ENCODE measurements around the gene EHBP1. TPM values are rescaled to one million over a fixed set of nuclear protein-coding genes. Genes with fewer than 3 reads are reported as not detected.
"Not testable (repeated sequence)": the region's sequence is repeated elsewhere in the genome, so short reads cannot be mapped to it uniquely, and the experiment has no call there.

EHBP1 gene
- total RNA-seq, 1 donor from 2014 or later: 67.4 TPM

GRCh38 chr2:63066838-63067237 is 361.3 kb downstream of the EHBP1 start:
- no peaks in the 10 kb centered on the region for H3K36me3 Mint-ChIP-seq
- H3K4me3 Mint-ChIP-seq: no peak overlapping the region
- TF ChIP-seq CTCF (IDR thresholded peaks at IDR 0.05; ENCODE audit: unreplicated experiment): no peak
- no peaks in the 10 kb centered on the region for H3K4me1 Mint-ChIP-seq
- peaks cover 73% of the 10 kb centered on the region for H3K27me3 Mint-ChIP-seq (ENCODE audit: low read depth)
- H3K9me3 Mint-ChIP-seq: no peaks in the 10 kb centered on the region
- no peak for DNase-seq (ENCODE audit: low spot score in 2 of 2, unreplicated experiment in 2 of 2)
- H3K27ac Mint-ChIP-seq: no peak overlapping the region

DNA sequence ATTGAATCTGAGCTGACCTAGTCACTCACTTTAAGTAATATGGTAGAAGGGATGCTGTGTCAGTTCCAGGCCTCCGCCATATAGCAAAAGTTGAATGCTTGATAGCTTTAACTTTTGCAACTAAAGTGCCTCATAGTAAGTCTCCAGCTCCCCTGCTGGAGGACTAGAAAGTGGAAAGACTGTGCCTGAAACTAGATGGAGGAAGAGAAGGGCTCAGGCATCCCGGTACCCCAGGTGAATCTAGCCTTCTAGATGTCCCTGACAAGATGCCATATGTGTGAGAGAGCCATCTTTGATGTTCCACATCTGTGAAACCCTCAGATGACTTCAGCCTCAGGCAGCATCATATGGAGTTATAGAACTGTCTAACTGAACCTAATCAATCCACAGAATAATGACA is 366.2 kb downstream of the EHBP1 start:
- no peak for TF ChIP-seq CTCF (IDR thresholded peaks at IDR 0.05; ENCODE audit: unreplicated experiment)
- Mint-ChIP-seq H3K27ac (no peak overlapping the region), H3K9me3 (no peaks in the 10 kb centered on the region)

DNA sequence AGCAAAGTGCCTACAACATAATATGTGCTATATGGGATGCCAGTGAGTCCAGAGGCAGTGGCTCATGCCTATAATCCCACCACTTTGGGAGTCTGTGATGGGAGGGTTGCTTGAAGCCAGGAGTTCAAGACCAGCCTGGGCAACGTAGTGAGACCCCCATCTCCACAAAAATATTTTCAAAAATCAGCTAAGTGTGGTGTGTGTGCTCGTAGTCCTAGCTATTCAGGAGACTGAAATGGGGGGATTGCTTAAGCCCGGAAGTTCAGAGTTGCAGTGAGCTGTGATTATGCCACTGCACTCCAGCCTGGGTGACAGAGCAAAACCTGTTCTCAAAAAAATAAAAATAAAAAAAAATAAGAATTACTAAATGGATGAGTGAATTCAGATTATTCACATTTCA is 368.5 kb downstream of the EHBP1 start:
- no peak for DNase-seq (ENCODE audit: low spot score in 2 of 2, unreplicated experiment in 2 of 2)
- TF ChIP-seq CTCF (IDR thresholded peaks at IDR 0.05; ENCODE audit: unreplicated experiment): no peak
- no peaks in the 10 kb centered on the region for H3K9me3 Mint-ChIP-seq

More for the DNA sequence above, 366.2 kb downstream of the EHBP1 start:
- Mint-ChIP-seq H3K4me3 (no peak overlapping the region), H3K36me3 (no peaks in the 10 kb centered on the region), H3K27me3 (ENCODE audit: low read depth) (peaks cover 39% of the 10 kb centered on the region), H3K4me1 (no peaks in the 10 kb centered on the region)
- no peak for DNase-seq (ENCODE audit: low spot score in 2 of 2, unreplicated experiment in 2 of 2)

GRCh38 chr2:63074399-63074798 is 368.9 kb downstream of the EHBP1 start:
- not testable (repeated sequence) for H3K9me3 Mint-ChIP-seq; H3K36me3 Mint-ChIP-seq; H3K4me3 Mint-ChIP-seq; DNase-seq (ENCODE audit: low spot score in 2 of 2, unreplicated experiment in 2 of 2); H3K27ac Mint-ChIP-seq; H3K4me1 Mint-ChIP-seq
- peaks cover 18% of the 10 kb centered on the region for H3K27me3 Mint-ChIP-seq (ENCODE audit: low read depth)

More for the DNA sequence above, 368.5 kb downstream of the EHBP1 start:
- H3K27me3 Mint-ChIP-seq (ENCODE audit: low read depth): peaks cover 22% of the 10 kb centered on the region
- H3K4me3 Mint-ChIP-seq: no peak overlapping the region
- no peak overlapping the region for H3K27ac Mint-ChIP-seq
- no peaks in the 10 kb centered on the region for H3K36me3 Mint-ChIP-seq
- no peaks in the 10 kb centered on the region for H3K4me1 Mint-ChIP-seq

- peaks cover 12% of the 10 kb centered on the region for H3K27me3 Mint-ChIP-seq (ENCODE audit: low read depth)
- no peaks in the 10 kb centered on the region for H3K9me3 Mint-ChIP-seq
- DNase-seq (ENCODE audit: low spot score in 2 of 2, unreplicated experiment in 2 of 2): no peak
- no peak overlapping the region for H3K4me3 Mint-ChIP-seq
- H3K36me3 Mint-ChIP-seq: peaks cover 1% of the 10 kb centered on the region
- H3K27ac Mint-ChIP-seq: no peak overlapping the region
- no peaks in the 10 kb centered on the region for H3K4me1 Mint-ChIP-seq
- TF ChIP-seq CTCF (IDR thresholded peaks at IDR 0.05; ENCODE audit: unreplicated experiment): no peak
Observed at GRCh38 chr2:63078852-63079606, 373.5 kb downstream of the EHBP1 start.

- Mint-ChIP-seq H3K9me3 (peaks cover 14% of the 10 kb centered on the region), H3K4me3 (no peak overlapping the region), H3K4me1 (no peaks in the 10 kb centered on the region), H3K27ac (no peak overlapping the region), H3K36me3 (peaks cover 1% of the 10 kb centered on the region), H3K27me3 (ENCODE audit: low read depth) (peaks cover 4% of the 10 kb centered on the region)
- DNase-seq (ENCODE audit: low spot score in 2 of 2, unreplicated experiment in 2 of 2): no peak
- TF ChIP-seq CTCF (IDR thresholded peaks at IDR 0.05; ENCODE audit: unreplicated experiment): no peak
Observed at GRCh38 chr2:63081404-63081803, 375.9 kb downstream of the EHBP1 start.
